SH-SY5Y (cell line): ENCODE data around the gene TMEM184A.

Source experiments
- GATA2 ChIP-seq: IDR thresholded peaks from 2 replicates; pipeline ENCODE4 v1.6.1; 2011; ENCODE audit warnings: mild to moderate bottlenecking, low read depth, low read length
- GATA3 ChIP-seq: IDR thresholded peaks from 2 replicates; pipeline ENCODE4 v1.6.1; 2011; ENCODE audit warnings: low read depth, mild to moderate bottlenecking, low read length, moderate library complexity

GRCh38 chr7:1557006-1557405 is 1.0 kb upstream of the TMEM184A start:
- TF ChIP-seq GATA2 (no peak), GATA3 (no peak)
